Muscle of leg (tissue), 11 donors: ENCODE results near the gene SPOCK1. TPM values are rescaled to one million over a fixed set of nuclear protein-coding genes. Genes with fewer than 3 reads are reported as not detected.
A peak's percentile ranks its signal among the peaks of the same experiment; 100 is the strongest.

Experiments used
- DNase-seq: peaks from one replicate; pipeline ENCODE4 v3.0.0; 2013
- H3K27ac ChIP-seq: one replicate; pipeline ENCODE4 v1.5.1; 2013; ENCODE audit warnings: mild to moderate bottlenecking, low read length, control low read depth
- H3K27me3 ChIP-seq: one replicate; pipeline ENCODE4 v1.6.1; 2013; ENCODE audit warnings: low read length; ENCODE audit not compliant: control insufficient read depth, insufficient read depth
- H3K36me3 ChIP-seq: one replicate; pipeline ENCODE4 v1.6.1; 2013; ENCODE audit warnings: low read length; ENCODE audit not compliant: control insufficient read depth, insufficient read depth
- H3K4me1 ChIP-seq: one replicate; pipeline ENCODE4 v1.6.1; 2013; ENCODE audit warnings: low read length; ENCODE audit not compliant: control insufficient read depth, insufficient read depth
- H3K4me3 ChIP-seq: one replicate; pipeline ENCODE4 v1.5.1; 2013; ENCODE audit warnings: low read length, control low read depth
- H3K9me3 ChIP-seq: replicated peaks from 2 replicates; pipeline ENCODE4 v1.6.1; 2013; ENCODE audit warnings: low read depth, low read length; ENCODE audit not compliant: control insufficient read depth
- WGBS: methylation state at CpG from one replicate; pipeline ENCODE4 v1.1.5; 2013; ENCODE audit warnings: missing lambda C conversion rate; ENCODE audit not compliant: insufficient coverage; 5-methylcytosine and 5-hydroxymethylcytosine counted together
- polyA plus RNA-seq, 8 donors: library from polyadenylated mRNA; unstranded; fragments of 120-200 nt; gene quantifications; one replicate each; pipeline versions ENCODE4 v1.2.1 to v1.2.3, GENCODE V29; 2013; ENCODE audit warnings: inconsistent platforms in 1 of 8, low replicate concordance in 1 of 8; ENCODE audit not compliant: insufficient read length in 8 of 8, insufficient read depth in 1 of 8
- total RNA-seq: library from RNA; stranded (reverse); fragments of 120-200 nt; gene quantifications from one replicate; pipeline ENCODE4 v1.2.4, GENCODE V29; 2013

The SPOCK1 gene
- total and polyA plus RNA-seq, 9 donors, result 2.3 to 14.8 (median 4.6) TPM

DNA sequence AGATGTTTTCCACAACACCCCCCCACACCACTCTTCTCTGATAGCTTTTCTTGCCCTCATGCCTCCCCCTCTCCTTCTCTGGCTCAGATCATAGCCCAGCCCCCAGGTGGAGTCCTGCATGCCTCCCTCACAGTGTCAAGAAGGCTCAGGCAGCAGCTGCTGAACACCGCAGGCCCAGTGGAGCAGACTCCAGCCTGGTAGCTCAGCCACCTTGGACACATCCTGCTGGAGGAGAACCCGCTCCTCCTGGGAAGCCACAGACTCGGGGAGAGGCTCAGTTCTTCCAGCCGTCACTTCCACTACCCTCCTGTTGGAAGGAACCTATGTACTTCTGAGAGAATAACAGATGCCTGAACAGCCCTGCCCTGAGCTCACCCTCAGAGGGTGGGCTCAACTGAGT lies 143.4 kb downstream of the SPOCK1 start:
- Histone ChIP-seq H3K4me3 (no peak overlapping the region), H3K36me3 (no peaks in the 10 kb centered on the region), H3K9me3 (no peaks in the 10 kb centered on the region), H3K4me1 (no peaks in the 10 kb centered on the region), H3K27me3 (peaks cover 2% of the 10 kb centered on the region), H3K27ac (no peak overlapping the region)
- 91% methylated on average over 4 of the region's 4 CpGs for WGBS
- no peak for DNase-seq

DNA sequence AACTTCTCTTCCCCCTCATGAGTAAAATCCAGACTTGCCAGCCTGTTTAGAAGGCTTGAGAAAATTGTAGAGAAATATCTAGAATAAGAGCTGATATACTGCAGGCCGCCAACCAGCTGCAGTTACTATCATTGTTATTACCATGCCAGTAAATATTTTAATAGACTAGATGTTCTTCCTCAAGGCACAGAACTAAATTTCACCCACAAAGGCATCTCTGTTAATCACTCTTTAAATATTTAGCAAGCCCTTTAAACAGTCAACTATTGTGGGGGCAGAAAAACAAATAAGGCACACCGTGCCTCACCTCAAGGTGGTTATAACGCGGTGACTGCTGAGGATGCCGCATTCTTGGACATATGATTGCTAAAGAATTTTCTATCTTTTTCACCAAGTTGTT lies 147.0 kb downstream of the SPOCK1 start:
- H3K9me3 ChIP-seq, result no peaks in the 10 kb centered on the region
- H3K4me3 ChIP-seq, result no peak overlapping the region
- H3K27me3 ChIP-seq, result peaks cover 2% of the 10 kb centered on the region
- H3K4me1 ChIP-seq, result no peaks in the 10 kb centered on the region
- no peak overlapping the region for H3K27ac ChIP-seq
- no peak for DNase-seq
- 80% methylated on average over 1 of the region's 5 CpGs for WGBS
- H3K36me3 ChIP-seq, result no peaks in the 10 kb centered on the region

- no peaks in the 10 kb centered on the region for H3K36me3 ChIP-seq
- H3K27me3 ChIP-seq, result peaks cover 2% of the 10 kb centered on the region
- no peaks in the 10 kb centered on the region for H3K4me1 ChIP-seq
- no peaks in the 10 kb centered on the region for H3K9me3 ChIP-seq
- WGBS, result 100% methylated on average over 1 of the region's 6 CpGs
- H3K4me3 ChIP-seq, result no peak overlapping the region
- H3K27ac ChIP-seq, result no peak overlapping the region
- no peak for DNase-seq
These were observed 148.3 kb downstream of the SPOCK1 start for GRCh38 chr5:137350791-137351190.

DNA sequence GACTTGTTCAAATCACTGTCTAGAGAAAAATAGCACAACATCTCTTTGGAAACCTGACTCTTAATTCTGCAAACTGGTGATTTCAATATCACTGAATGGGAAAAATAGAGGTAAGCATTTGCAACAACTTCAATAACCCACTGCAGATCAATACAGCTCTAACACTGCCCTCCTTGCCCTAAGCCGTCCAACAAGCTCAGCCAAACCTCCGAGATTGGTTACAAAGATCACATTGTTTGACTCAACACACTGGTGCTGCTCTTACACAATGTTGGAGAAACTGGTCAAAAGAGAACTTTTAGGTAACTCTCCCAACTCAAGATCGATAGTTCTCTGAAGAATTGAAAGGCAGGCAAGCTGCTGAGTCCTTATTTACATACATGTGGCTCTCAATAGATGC lies 150.4 kb downstream of the SPOCK1 start:
- H3K9me3 ChIP-seq, result no peaks in the 10 kb centered on the region
- no peak overlapping the region for H3K4me3 ChIP-seq
- H3K36me3 ChIP-seq, result no peaks in the 10 kb centered on the region
- H3K27me3 ChIP-seq, result peaks cover 2% of the 10 kb centered on the region
- 70% methylated on average over 2 of the region's 3 CpGs for WGBS
- H3K27ac ChIP-seq, result no peak overlapping the region
- no peaks in the 10 kb centered on the region for H3K4me1 ChIP-seq
- DNase-seq, result no peak

DNA sequence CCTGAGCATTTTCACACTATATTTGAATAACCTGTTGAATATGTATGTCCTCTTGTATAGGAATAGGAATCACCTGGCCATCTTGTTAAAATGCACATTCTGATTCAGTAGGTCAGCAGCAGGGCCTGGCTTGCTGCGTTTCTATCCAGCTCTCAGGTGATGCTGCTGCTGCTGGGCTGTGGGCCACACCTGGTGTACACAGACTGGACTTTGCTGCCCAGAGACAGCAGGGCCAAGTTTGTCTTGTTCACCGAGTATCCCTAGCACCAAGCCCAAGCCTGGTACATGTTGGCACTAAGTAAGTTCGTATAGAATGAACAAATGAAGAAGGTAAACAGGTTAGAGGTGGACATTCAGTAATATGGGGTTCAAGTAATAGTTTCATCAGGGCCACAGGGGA lies 151.3 kb downstream of the SPOCK1 start:
- DNase-seq, result no peak
- Histone ChIP-seq H3K9me3 (no peaks in the 10 kb centered on the region), H3K27me3 (no peaks in the 10 kb centered on the region), H3K27ac (no peak overlapping the region), H3K4me3 (no peak overlapping the region), H3K4me1 (no peaks in the 10 kb centered on the region), H3K36me3 (no peaks in the 10 kb centered on the region)
- 100% methylated on average over 2 of the region's 3 CpGs for WGBS

DNA sequence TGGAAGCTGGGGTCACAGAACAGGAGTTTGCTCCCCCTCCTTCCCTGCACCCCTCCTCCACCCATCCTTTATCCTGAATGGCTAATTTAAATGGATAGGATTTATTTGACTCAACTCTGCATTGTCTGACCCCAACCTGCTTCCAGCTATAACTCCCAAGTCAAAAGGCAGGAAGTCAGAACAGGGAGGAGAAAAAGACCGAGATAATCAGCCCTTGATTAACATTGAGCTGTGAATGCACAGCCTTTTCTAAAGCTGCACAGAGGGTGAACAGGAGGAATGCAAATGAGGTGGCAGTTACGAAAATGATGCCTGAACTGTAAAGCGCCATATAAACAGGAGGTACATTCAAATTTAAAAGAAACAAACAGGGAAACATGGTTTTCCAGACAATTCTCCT lies 152.8 kb downstream of the SPOCK1 start:
- H3K9me3 ChIP-seq, result no peaks in the 10 kb centered on the region
- WGBS, result 100% methylated on average over 2 of the region's 3 CpGs

GRCh38 chr5:137345396-137345795 lies 153.7 kb downstream of the SPOCK1 start:
- Histone ChIP-seq H3K4me1 (no peaks in the 10 kb centered on the region), H3K9me3 (no peaks in the 10 kb centered on the region), H3K4me3 (no peak overlapping the region), H3K27ac (no peak overlapping the region), H3K27me3 (no peaks in the 10 kb centered on the region), H3K36me3 (no peaks in the 10 kb centered on the region)
- DNase-seq, result no peak

More for the DNA sequence above, 152.8 kb downstream of the SPOCK1 start:
- Histone ChIP-seq H3K4me3 (no peak overlapping the region), H3K27me3 (no peaks in the 10 kb centered on the region), H3K27ac (no peak overlapping the region), H3K36me3 (no peaks in the 10 kb centered on the region), H3K4me1 (no peaks in the 10 kb centered on the region)
- DNase-seq, result no peak

DNA sequence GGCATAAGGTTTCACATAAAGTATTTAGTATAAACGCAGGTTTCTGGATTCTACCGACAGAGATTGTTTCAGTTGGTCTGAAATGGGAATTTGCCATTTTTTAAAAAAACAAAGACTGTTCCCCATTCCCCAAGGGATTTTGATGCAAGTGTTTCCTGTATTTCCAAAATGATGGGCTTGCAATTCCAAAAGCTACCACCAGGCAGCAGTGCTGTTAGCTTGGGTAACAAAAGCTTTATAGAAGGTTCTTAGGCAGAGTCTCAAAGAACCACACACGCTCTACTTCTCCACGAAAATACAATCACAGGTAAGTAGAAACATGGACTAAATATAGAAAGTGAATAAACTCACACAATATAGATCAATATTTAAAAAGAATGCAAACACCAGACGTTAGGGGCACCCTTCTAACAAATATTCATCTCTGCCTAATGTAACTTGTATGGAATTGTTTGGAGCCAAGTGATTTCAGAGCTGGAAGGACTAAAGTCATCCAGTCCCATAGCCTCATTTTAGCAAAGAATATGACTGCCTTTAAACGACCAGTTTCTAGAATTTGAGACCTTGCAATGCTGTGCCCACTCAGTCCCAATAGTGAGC lies 154.3 kb downstream of the SPOCK1 start:
- H3K27me3 ChIP-seq, result no peaks in the 10 kb centered on the region
- H3K27ac ChIP-seq, result no peak overlapping the region
- H3K4me3 ChIP-seq, result no peak overlapping the region
- H3K4me1 ChIP-seq, result no peaks in the 10 kb centered on the region
- H3K36me3 ChIP-seq, result no peaks in the 10 kb centered on the region
- H3K9me3 ChIP-seq, result no peaks in the 10 kb centered on the region
- peak; percentile 12 for DNase-seq
- no CpG with 5 or more reads among the region's 6 CpGs for WGBS

- no peaks in the 10 kb centered on the region for H3K27me3 ChIP-seq
- 82% methylated on average over 2 of the region's 4 CpGs for WGBS
- DNase-seq, result no peak
These were observed 155.1 kb downstream of the SPOCK1 start for GRCh38 chr5:137344021-137344420.

DNA sequence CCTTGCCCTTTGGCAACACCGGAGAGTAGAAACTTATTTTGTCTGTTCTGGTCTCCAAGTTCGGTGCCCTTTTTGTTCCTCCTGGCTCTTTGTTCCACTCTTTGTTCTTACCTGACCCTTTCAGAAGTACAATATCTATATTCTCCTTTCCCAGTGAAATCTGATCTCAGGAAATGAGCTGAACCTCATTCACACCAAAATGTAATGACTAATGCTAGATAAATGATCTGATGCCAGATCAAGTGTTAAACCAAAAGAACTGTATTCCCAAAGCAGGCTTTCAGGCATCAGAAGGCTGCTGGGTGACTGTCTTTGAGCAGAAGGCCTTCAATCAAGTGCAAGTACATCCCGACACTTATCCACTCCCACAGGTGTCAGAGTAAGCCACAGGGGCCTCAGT lies 156.4 kb downstream of the SPOCK1 start:
- Histone ChIP-seq H3K9me3 (no peaks in the 10 kb centered on the region), H3K4me1 (no peaks in the 10 kb centered on the region), H3K27ac (no peak overlapping the region), H3K36me3 (no peaks in the 10 kb centered on the region), H3K4me3 (no peak overlapping the region), H3K27me3 (no peaks in the 10 kb centered on the region)
- WGBS, result 86% methylated on average over 2 of the region's 3 CpGs
- DNase-seq, result no peak

More at GRCh38 chr5:137344021-137344420, 155.1 kb downstream of the SPOCK1 start:
- Histone ChIP-seq H3K4me3 (no peak overlapping the region), H3K27ac (no peak overlapping the region), H3K9me3 (no peaks in the 10 kb centered on the region), H3K4me1 (no peaks in the 10 kb centered on the region), H3K36me3 (no peaks in the 10 kb centered on the region)

DNA sequence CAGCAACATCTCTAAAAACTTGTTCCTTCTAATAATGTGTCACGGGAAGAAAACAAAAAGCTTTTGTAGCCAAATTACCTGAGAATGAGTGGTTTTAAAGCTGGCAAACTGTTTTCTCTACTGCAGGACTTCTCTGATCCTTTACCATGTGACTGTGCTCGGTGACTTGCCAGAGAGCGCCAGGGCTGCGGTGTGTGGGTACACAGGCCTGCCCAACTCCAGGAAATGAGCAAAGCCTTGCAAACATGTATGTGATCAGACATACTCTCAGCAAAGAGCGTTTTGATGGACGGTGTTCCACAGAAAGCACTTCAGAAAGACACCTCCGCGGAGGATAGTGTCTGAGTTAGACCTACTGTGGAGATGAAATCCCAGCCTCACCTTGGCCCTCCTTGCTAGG lies 157.3 kb downstream of the SPOCK1 start:
- H3K4me1 ChIP-seq, result no peaks in the 10 kb centered on the region
- no peaks in the 10 kb centered on the region for H3K27me3 ChIP-seq
- H3K4me3 ChIP-seq, result no peak overlapping the region
- no peaks in the 10 kb centered on the region for H3K9me3 ChIP-seq
- no peaks in the 10 kb centered on the region for H3K36me3 ChIP-seq
- WGBS, result 88% methylated on average over 2 of the region's 8 CpGs
- H3K27ac ChIP-seq, result no peak overlapping the region
- DNase-seq, result no peak
